ENCODE measurements around the gene LPP.

The LPP gene

GRCh38 chr3:188782613-188783124, 628.7 kb downstream of the LPP start:
- H3K36me3 ChIP-seq (ENCODE audit: control insufficient read depth, insufficient read depth, low read length): no peaks in the 10 kb centered on the region
- H3K9me3 ChIP-seq (ENCODE audit: control insufficient read depth, low read length): no peaks in the 10 kb centered on the region
- DNase-seq: no peak
- H3K27ac ChIP-seq (ENCODE audit: insufficient read depth, low read length, poor library complexity, severe bottlenecking): no peak overlapping the region
- no peaks in the 10 kb centered on the region for H3K27me3 ChIP-seq (replicated peaks; ENCODE audit: control insufficient read depth, insufficient read depth, low read length, poor library complexity, severe bottlenecking)
- H3K4me3 ChIP-seq (ENCODE audit: insufficient read depth, low read depth, low read length, poor library complexity, severe bottlenecking): no peak overlapping the region
- H3K4me1 ChIP-seq (ENCODE audit: control insufficient read depth, insufficient read depth, low read length, poor library complexity, severe bottlenecking): peaks cover 2% of the 10 kb centered on the region

DNA sequence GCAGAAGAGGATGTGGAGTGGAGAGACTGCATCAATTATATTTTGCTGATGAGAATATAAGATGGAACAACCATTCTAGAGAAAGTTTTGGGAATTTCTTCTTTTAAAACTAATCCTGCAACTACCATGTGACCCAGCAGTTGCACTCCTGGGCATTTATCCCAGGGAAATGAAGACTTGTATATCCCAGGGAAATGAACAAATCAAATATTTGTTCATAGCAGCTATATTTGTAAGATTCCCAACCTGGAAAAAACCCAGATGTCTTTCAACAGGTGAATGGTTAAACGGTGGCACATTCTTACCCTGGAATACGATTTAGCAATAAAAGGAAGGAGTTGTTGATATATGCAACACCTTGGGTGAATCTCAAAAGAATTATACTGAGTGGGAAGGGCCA, 632.5 kb downstream of the LPP start:
- DNase-seq: no peak
- Histone ChIP-seq H3K27me3 (replicated peaks; ENCODE audit: control insufficient read depth, insufficient read depth, low read length, poor library complexity, severe bottlenecking) (no peaks in the 10 kb centered on the region), H3K4me1 (ENCODE audit: control insufficient read depth, insufficient read depth, low read length, poor library complexity, severe bottlenecking) (peaks cover 9% of the 10 kb centered on the region), H3K27ac (ENCODE audit: insufficient read depth, low read length, poor library complexity, severe bottlenecking) (no peak overlapping the region), H3K9me3 (ENCODE audit: control insufficient read depth, low read length) (no peaks in the 10 kb centered on the region), H3K36me3 (ENCODE audit: control insufficient read depth, insufficient read depth, low read length) (no peaks in the 10 kb centered on the region), H3K4me3 (ENCODE audit: insufficient read depth, low read depth, low read length, poor library complexity, severe bottlenecking) (no peak overlapping the region)

- Histone ChIP-seq H3K36me3 (ENCODE audit: control insufficient read depth, insufficient read depth, low read length) (peaks cover 4% of the 10 kb centered on the region), H3K4me1 (ENCODE audit: control insufficient read depth, insufficient read depth, low read length, poor library complexity, severe bottlenecking) (peaks cover 9% of the 10 kb centered on the region), H3K9me3 (ENCODE audit: control insufficient read depth, low read length) (no peaks in the 10 kb centered on the region), H3K4me3 (ENCODE audit: insufficient read depth, low read depth, low read length, poor library complexity, severe bottlenecking) (no peak overlapping the region), H3K27ac (ENCODE audit: insufficient read depth, low read length, poor library complexity, severe bottlenecking) (no peak overlapping the region), H3K27me3 (replicated peaks; ENCODE audit: control insufficient read depth, insufficient read depth, low read length, poor library complexity, severe bottlenecking) (no peaks in the 10 kb centered on the region)
- peak in 1 of 3 donors; percentile 15 for DNase-seq
Observed at GRCh38 chr3:188788621-188789081, 634.7 kb downstream of the LPP start.

GRCh38 chr3:188789251-188789650, 635.3 kb downstream of the LPP start:
- Histone ChIP-seq H3K27ac (ENCODE audit: insufficient read depth, low read length, poor library complexity, severe bottlenecking) (no peak overlapping the region), H3K27me3 (replicated peaks; ENCODE audit: control insufficient read depth, insufficient read depth, low read length, poor library complexity, severe bottlenecking) (no peaks in the 10 kb centered on the region), H3K4me1 (ENCODE audit: control insufficient read depth, insufficient read depth, low read length, poor library complexity, severe bottlenecking) (peaks cover 9% of the 10 kb centered on the region), H3K36me3 (ENCODE audit: control insufficient read depth, insufficient read depth, low read length) (peaks cover 4% of the 10 kb centered on the region), H3K9me3 (ENCODE audit: control insufficient read depth, low read length) (no peaks in the 10 kb centered on the region), H3K4me3 (ENCODE audit: insufficient read depth, low read depth, low read length, poor library complexity, severe bottlenecking) (no peak overlapping the region)
- DNase-seq: no peak

DNA sequence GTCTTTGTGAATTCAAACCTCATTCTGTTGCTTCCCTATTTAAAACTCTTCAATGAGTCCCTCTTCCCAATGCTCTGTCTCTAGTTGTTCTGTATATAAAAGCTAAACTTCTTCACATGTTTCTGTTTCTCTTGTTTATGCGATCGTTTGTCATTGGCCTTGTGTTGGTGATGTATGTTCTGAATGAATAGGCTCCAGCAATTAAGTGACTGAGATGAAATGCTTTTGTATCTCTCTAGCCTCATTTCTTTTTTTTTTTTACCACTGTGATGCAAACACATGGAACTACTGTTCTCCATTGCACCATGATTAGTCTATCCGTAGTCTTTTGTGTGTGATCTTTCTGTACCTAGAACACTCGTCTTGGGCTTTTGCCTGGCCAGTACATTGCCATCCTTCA, 637.4 kb downstream of the LPP start:
- no peak overlapping the region for H3K4me3 ChIP-seq (ENCODE audit: insufficient read depth, low read depth, low read length, poor library complexity, severe bottlenecking)
- no peak for DNase-seq
- peaks cover 4% of the 10 kb centered on the region for H3K36me3 ChIP-seq (ENCODE audit: control insufficient read depth, insufficient read depth, low read length)
- no peak overlapping the region for H3K27ac ChIP-seq (ENCODE audit: insufficient read depth, low read length, poor library complexity, severe bottlenecking)
- peaks cover 9% of the 10 kb centered on the region for H3K4me1 ChIP-seq (ENCODE audit: control insufficient read depth, insufficient read depth, low read length, poor library complexity, severe bottlenecking)
- H3K27me3 ChIP-seq (replicated peaks; ENCODE audit: control insufficient read depth, insufficient read depth, low read length, poor library complexity, severe bottlenecking): no peaks in the 10 kb centered on the region
- no peaks in the 10 kb centered on the region for H3K9me3 ChIP-seq (ENCODE audit: control insufficient read depth, low read length)

DNA sequence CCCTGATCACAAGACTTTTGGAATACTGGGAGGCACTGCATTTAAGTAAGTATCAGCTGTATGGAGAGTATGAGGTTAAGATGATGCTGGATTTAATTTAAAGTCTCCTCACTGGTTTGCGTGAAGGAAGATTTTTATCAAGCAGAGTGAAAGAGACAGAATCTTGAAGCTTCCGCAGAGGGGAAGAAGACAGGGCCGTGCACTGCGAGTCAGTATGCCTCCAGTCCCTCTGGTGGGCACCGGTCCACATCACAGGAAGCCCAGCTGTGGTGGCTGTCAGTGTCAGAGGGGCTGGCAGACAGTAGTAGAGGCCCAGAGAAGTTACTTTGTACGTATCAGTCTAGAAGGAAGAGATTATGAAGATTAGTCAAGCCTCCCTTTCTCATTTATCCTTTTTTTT, 638.8 kb downstream of the LPP start:
- no peak overlapping the region for H3K4me3 ChIP-seq (ENCODE audit: insufficient read depth, low read depth, low read length, poor library complexity, severe bottlenecking)
- peaks cover 6% of the 10 kb centered on the region for H3K4me1 ChIP-seq (ENCODE audit: control insufficient read depth, insufficient read depth, low read length, poor library complexity, severe bottlenecking)
- H3K36me3 ChIP-seq (ENCODE audit: control insufficient read depth, insufficient read depth, low read length): peaks cover 4% of the 10 kb centered on the region
- no peak for DNase-seq
- H3K27me3 ChIP-seq (replicated peaks; ENCODE audit: control insufficient read depth, insufficient read depth, low read length, poor library complexity, severe bottlenecking): no peaks in the 10 kb centered on the region
- no peaks in the 10 kb centered on the region for H3K9me3 ChIP-seq (ENCODE audit: control insufficient read depth, low read length)
- H3K27ac ChIP-seq (ENCODE audit: insufficient read depth, low read length, poor library complexity, severe bottlenecking): no peak overlapping the region

DNA sequence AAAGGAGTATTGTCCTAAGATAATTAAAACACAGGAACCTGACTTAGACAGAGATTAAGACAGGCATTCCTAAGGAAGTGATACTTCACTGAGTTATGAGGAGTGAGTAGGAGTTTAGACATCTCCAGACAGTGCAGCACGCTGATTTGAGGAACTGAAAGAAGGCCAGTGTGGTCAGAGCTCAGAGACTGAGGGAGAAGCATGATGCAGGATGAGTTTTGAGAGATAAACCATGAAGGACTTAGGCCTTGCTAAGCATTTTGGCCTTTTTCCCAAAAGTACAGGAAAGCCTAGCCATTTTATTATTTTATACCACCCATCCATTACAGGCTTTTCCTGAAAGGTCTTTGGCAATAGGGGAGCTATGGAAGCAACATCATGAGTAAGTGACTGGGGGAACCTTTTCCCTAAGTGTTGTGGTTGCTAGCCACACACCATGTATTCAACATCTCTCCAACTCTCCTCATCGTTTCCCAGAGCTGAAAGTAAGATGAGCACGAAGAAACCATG, 642.2 kb downstream of the LPP start:
- Histone ChIP-seq H3K27ac (ENCODE audit: insufficient read depth, low read length, poor library complexity, severe bottlenecking) (no peak overlapping the region), H3K9me3 (ENCODE audit: control insufficient read depth, low read length) (no peaks in the 10 kb centered on the region), H3K27me3 (replicated peaks; ENCODE audit: control insufficient read depth, insufficient read depth, low read length, poor library complexity, severe bottlenecking) (no peaks in the 10 kb centered on the region), H3K4me1 (ENCODE audit: control insufficient read depth, insufficient read depth, low read length, poor library complexity, severe bottlenecking) (no peaks in the 10 kb centered on the region), H3K4me3 (ENCODE audit: insufficient read depth, low read depth, low read length, poor library complexity, severe bottlenecking) (no peak overlapping the region), H3K36me3 (ENCODE audit: control insufficient read depth, insufficient read depth, low read length) (peaks cover 4% of the 10 kb centered on the region)
- DNase-seq: no peak

DNA sequence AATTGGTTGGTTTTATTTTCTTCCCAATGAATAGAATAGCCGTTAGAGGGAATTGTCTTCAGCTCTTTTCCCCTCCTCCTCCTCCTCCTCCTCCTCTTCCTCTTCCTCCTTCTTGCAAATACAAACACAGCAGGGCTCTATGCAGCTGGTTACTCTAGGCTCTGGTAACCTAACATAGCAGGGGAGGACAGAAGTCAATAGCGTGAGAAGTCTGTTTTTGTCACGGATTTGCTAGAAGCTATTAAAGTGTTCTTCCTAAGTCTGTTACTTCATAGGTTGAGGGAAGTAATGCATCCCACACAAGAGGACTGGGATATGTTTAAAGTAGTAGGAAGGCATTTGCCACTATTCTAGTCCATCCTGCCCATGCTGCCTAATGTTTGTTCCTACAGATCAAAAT, 643.1 kb downstream of the LPP start:
- no peak for DNase-seq
- H3K4me1 ChIP-seq (ENCODE audit: control insufficient read depth, insufficient read depth, low read length, poor library complexity, severe bottlenecking): no peaks in the 10 kb centered on the region
- no peaks in the 10 kb centered on the region for H3K36me3 ChIP-seq (ENCODE audit: control insufficient read depth, insufficient read depth, low read length)
- H3K9me3 ChIP-seq (ENCODE audit: control insufficient read depth, low read length): no peaks in the 10 kb centered on the region
- H3K27ac ChIP-seq (ENCODE audit: insufficient read depth, low read length, poor library complexity, severe bottlenecking): no peak overlapping the region
- no peak overlapping the region for H3K4me3 ChIP-seq (ENCODE audit: insufficient read depth, low read depth, low read length, poor library complexity, severe bottlenecking)
- no peaks in the 10 kb centered on the region for H3K27me3 ChIP-seq (replicated peaks; ENCODE audit: control insufficient read depth, insufficient read depth, low read length, poor library complexity, severe bottlenecking)

- no peaks in the 10 kb centered on the region for H3K9me3 ChIP-seq (ENCODE audit: control insufficient read depth, low read length)
- H3K4me1 ChIP-seq (ENCODE audit: control insufficient read depth, insufficient read depth, low read length, poor library complexity, severe bottlenecking): no peaks in the 10 kb centered on the region
- no peak overlapping the region for H3K4me3 ChIP-seq (ENCODE audit: insufficient read depth, low read depth, low read length, poor library complexity, severe bottlenecking)
- no peaks in the 10 kb centered on the region for H3K27me3 ChIP-seq (replicated peaks; ENCODE audit: control insufficient read depth, insufficient read depth, low read length, poor library complexity, severe bottlenecking)
- H3K27ac ChIP-seq (ENCODE audit: insufficient read depth, low read length, poor library complexity, severe bottlenecking): no peak overlapping the region
- no peak for DNase-seq
- no peaks in the 10 kb centered on the region for H3K36me3 ChIP-seq (ENCODE audit: control insufficient read depth, insufficient read depth, low read length)
Observed at GRCh38 chr3:188798556-188799145, 644.7 kb downstream of the LPP start.

DNA sequence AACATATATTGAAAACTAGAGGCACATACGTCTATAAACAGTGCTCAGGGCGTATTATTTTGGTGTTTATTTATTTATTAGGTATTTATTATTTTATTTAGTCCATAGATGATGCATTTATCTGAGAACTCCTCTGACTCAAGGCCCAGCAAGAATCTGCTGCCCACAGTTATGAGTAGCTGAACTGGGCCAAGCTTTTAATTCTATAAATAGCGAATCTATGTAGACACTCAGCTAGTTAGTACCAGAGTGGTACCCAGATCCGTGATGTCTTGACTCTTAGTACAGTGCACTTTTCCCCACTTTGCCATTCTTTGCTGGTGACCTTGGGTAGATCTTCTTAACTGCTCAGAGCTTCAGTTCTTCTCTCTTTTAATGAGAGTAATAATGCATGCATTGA, 647.4 kb downstream of the LPP start:
- Histone ChIP-seq H3K9me3 (ENCODE audit: control insufficient read depth, low read length) (no peaks in the 10 kb centered on the region), H3K4me3 (ENCODE audit: insufficient read depth, low read depth, low read length, poor library complexity, severe bottlenecking) (no peak overlapping the region), H3K27me3 (replicated peaks; ENCODE audit: control insufficient read depth, insufficient read depth, low read length, poor library complexity, severe bottlenecking) (no peaks in the 10 kb centered on the region), H3K36me3 (ENCODE audit: control insufficient read depth, insufficient read depth, low read length) (no peaks in the 10 kb centered on the region), H3K4me1 (ENCODE audit: control insufficient read depth, insufficient read depth, low read length, poor library complexity, severe bottlenecking) (no peaks in the 10 kb centered on the region), H3K27ac (ENCODE audit: insufficient read depth, low read length, poor library complexity, severe bottlenecking) (no peak overlapping the region)
- DNase-seq: no peak
